BJ (cell line): ENCODE measurements around the gene SVOPL. TPM values are rescaled to one million over a fixed set of nuclear protein-coding genes. Genes with fewer than 3 reads are reported as not detected.
A peak's percentile ranks its signal among the peaks of the same experiment; 100 is the strongest.

ENCODE experiments used
- CTCF ChIA-PET: fragments of 350-600 bp; formaldehyde crosslinking; extraction: SDS; loops from one replicate; lab custom pipeline; 2021; ENCODE audit warnings: antibody characterized with exemption, inconsistent platforms; lab: Yijun Ruan, JAX
- POLR2A ChIA-PET: fragments of 300-600 bp; sonication (Branson Sonifier 250); formaldehyde crosslinking; extraction: SDS; loops from one replicate; lab custom pipeline; 2021; ENCODE audit warnings: antibody characterized with exemption; lab: Charles Lee
- DNase-seq: peaks from one replicate; pipeline ENCODE4 v3.0.0-alpha.2; 2011; ENCODE audit warnings: low read depth
- H3K27me3 ChIP-seq: 2 replicates; pipeline ENCODE4 v1.6.0; 2011; ENCODE audit warnings: low read length; ENCODE audit not compliant: control insufficient read depth, insufficient read depth
- H3K36me3 ChIP-seq: 2 replicates; pipeline ENCODE4 v1.5.1; 2011; ENCODE audit warnings: low read length; ENCODE audit not compliant: control insufficient read depth, insufficient read depth
- H3K4me3 ChIP-seq: 2 replicates; pipeline ENCODE4 v1.5.1; 2011; ENCODE audit warnings: low read depth, mild to moderate bottlenecking, control low read depth, low read length
- polyA plus RNA-seq: library from polyadenylated mRNA; depleted of rRNA; stranded (reverse); fragments of >200 nt; gene quantifications from 2 replicates; pipeline ENCODE4 v1.2.3, GENCODE V29; 2011
- TF ChIP-seq, protein P1 (sequence below): IDR thresholded peaks from 2 replicates; pipeline ENCODE4 v1.5.1; 2011; ENCODE audit warnings: low read depth, mild to moderate bottlenecking, control low read depth, inconsistent platforms, low read length, moderate library complexity; ENCODE audit not compliant: insufficient read depth

Gene SVOPL
- polyA plus RNA-seq, 1 experiment: not detected

DNA sequence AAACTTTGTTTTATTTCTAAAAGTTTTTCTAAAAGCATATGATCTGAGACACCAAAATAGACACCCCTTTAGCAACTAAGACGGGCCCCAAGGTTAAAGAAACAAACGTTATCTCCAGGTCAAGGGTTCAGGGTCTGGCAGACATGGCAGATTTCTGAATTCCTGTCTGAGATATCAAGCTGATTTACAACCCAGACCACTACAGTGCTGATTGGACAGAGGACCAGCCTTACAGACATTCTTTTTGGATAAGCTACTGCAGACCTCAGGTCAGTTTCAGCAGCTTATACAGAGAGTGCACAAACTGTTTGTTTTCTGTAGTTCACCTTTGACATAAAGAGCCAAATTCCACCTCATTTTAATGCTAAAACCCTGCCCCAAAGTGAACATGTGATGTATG is 34.8 kb downstream of the SVOPL start:
- Histone ChIP-seq H3K27me3 (no peaks in the 10 kb centered on the region), H3K4me3 (no peak overlapping the region), H3K36me3 (no peaks in the 10 kb centered on the region)
- TF ChIP-seq, protein P1, sequence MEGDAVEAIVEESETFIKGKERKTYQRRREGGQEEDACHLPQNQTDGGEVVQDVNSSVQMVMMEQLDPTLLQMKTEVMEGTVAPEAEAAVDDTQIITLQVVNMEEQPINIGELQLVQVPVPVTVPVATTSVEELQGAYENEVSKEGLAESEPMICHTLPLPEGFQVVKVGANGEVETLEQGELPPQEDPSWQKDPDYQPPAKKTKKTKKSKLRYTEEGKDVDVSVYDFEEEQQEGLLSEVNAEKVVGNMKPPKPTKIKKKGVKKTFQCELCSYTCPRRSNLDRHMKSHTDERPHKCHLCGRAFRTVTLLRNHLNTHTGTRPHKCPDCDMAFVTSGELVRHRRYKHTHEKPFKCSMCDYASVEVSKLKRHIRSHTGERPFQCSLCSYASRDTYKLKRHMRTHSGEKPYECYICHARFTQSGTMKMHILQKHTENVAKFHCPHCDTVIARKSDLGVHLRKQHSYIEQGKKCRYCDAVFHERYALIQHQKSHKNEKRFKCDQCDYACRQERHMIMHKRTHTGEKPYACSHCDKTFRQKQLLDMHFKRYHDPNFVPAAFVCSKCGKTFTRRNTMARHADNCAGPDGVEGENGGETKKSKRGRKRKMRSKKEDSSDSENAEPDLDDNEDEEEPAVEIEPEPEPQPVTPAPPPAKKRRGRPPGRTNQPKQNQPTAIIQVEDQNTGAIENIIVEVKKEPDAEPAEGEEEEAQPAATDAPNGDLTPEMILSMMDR: no peak
- no peak for DNase-seq
- POLR2A ChIA-PET: no interaction called here
- CTCF ChIA-PET: interaction anchor here (2.1 kb wide), 1 partner anchor 11 kb away, joined by 4 read pairs; no protein-coding TSS in a partner anchor

DNA sequence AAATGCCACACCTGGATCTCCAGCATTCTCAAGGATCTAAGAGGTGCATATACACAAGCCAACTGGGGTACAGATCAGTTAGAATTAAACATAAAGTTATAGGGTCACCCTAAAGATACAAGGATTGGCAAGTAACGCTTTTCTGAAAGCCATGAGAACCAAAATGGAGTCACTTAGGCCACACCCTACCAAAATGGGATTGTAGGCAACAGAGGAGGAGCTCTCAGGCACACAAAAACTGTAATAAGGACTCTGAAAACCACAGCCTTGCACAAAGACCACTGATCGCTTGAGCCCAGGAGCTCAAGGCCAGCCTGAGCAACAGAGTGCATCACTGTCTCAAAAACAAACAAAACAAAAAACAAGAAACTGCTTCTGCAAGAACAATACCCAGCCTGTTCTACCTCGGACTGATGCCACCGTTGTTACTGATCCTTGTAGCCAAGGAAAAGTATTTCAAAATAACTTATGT is 35.5 kb downstream of the SVOPL start:
- no peak for DNase-seq
- no peaks in the 10 kb centered on the region for H3K36me3 ChIP-seq
- ChIA-PET POLR2A (no interaction called here), CTCF (interaction anchor here (0.6 to 2.1 kb wide), 2 partner anchors 10 to 15 kb away, joined by 3 to 4 read pairs; no protein-coding TSS in a partner anchor)
- H3K27me3 ChIP-seq: no peaks in the 10 kb centered on the region
- no peak overlapping the region for H3K4me3 ChIP-seq
- TF ChIP-seq, protein P1: no peak

DNA sequence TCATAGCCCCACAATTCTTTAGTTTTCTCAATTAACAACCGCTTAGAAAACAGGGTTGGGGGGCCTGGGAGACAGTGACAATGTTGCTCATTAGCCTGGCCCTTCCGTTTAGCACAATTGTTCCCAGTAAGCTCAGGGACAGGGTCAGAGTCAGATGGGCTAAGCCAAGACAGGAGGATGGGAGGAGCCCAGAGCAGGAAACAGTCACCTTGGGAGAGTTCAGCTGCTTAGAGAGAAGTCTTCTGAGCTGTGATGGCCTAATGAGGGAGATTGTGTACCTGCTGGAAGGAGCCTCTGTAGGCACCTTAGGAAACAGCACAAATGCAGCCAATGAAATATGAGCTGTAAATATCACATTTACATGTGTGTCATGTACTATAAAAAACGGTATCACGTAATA is 35.9 kb downstream of the SVOPL start:
- Histone ChIP-seq H3K4me3 (no peak overlapping the region), H3K27me3 (no peaks in the 10 kb centered on the region), H3K36me3 (no peaks in the 10 kb centered on the region)
- CTCF ChIA-PET: interaction anchor here (0.6 to 2.1 kb wide), 2 partner anchors 10 to 15 kb away, joined by 3 to 4 read pairs; no protein-coding TSS in a partner anchor
- no peak for DNase-seq
- POLR2A ChIA-PET: no interaction called here
- TF ChIP-seq, protein P1: no peak

DNA sequence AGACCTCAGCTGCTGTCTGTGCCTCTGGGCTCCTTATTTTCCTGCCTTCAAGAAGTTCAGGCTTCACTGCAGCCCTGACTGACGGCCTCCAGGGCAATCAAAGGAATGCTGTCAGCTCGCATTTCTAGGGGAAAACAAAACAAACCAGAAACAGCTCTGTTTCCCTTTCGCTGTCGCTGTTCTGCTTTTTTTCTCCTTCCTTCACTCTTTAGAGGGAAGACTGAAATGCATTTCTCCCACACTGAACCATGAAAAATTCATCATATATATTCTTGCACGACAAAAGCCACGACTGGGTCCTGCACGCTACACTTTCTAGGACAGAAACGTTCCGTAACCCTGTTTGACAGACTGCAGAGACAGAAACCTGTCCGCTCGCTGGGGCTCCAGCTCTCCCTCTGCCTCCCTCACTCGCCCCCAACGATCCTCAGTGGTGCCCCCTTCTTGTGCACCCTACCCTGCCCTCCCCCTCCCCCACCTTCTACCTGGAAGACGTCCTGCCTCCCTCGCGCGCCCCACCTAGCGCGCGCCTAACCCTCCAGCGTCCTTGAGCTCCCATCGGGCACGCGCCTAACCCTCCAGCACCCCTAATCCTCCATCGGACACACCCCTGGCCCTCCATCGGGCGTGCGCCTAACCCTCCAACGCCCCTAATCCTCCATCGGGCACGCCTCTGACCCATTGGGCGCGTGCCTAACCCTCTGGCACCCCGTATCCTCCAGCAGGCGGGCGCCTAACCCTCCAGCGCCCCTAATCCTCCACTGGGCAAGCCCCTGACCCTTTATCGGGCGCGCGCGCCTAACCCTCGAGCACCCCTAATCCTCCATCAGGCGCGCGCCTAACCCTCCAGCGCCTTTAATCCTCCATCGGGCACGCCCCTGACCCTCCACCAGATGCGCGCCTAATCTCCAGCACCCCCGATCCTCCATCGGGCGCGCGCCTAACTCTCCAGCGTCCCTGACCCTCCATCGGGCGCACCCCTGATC is 37.1 kb downstream of the SVOPL start:
- TF ChIP-seq, protein P1: no peak
- Histone ChIP-seq H3K36me3 (no peaks in the 10 kb centered on the region), H3K27me3 (no peaks in the 10 kb centered on the region), H3K4me3 (0 out of 2 replicates have a peak overlapping the region, but pooled peaks have one; percentile 5)
- ChIA-PET CTCF (no interaction called here), POLR2A (no interaction called here)
- DNase-seq: no peak

DNA sequence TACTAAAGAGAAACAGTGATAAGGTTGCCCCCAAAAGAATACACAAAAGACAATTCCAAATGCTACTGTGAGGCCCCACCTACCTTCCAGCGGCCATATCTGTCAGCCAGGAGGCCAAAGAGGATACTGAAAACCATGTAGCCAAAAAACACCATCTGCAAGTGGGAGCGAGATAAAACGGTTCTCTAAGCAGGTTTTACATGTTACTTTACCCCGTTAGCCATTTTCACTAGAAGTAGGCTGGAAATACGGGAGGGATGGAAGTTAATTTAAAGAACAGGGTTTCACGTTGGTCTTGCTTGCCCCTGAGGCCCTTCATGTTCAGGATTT is 38.2 kb downstream of the SVOPL start:
- DNase-seq: no peak
- ChIA-PET POLR2A (no interaction called here), CTCF (no interaction called here)
- Histone ChIP-seq H3K36me3 (no peaks in the 10 kb centered on the region), H3K27me3 (no peaks in the 10 kb centered on the region), H3K4me3 (no peak overlapping the region)
- TF ChIP-seq, protein P1: no peak
